ENCODE results near the gene CAPRIN2.

Gene CAPRIN2

DNA sequence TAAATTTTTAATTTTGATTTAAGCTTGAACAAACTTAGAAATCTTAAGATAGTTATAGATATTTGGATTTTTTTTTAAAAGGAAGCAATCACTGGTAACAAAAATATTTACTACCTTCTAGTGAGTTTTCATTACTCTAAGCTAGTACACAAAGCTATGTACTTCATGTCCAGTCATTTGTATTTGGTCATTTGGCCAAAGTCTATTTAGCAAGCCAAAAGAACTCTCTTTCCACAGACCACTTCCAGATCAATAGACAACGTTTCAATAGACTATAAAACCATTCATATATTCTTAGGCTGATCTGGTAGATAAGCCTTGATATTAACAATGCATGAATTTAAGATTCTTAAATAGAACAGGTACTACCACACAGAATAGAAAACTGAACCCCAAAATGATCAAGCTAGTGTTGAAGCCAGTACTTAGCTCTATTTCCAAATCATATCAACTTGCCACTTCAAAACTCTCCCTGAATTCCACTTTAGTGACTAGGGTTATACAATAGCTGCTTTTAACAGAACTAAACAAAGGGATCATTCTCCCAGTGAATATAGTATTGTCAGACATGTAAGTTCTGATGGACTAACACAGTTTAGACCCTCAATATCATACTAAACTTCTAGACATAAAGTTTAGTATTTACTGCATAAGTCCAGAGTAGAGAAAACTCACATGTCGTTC is 21.7 kb downstream of the CAPRIN2 start:
- Histone ChIP-seq H3F3A (ENCODE audit: insufficient read depth, low read length) (no peaks in the 10 kb centered on the region), H3K36me3 (replicated peaks; ENCODE audit: insufficient read depth, low read length) (no peaks in the 10 kb centered on the region), H3K9me3 (replicated peaks; ENCODE audit: insufficient read depth, low read length) (no peaks in the 10 kb centered on the region), H3K4me3 (ENCODE audit: low read length) (no peak overlapping the region), H3K27ac (ENCODE audit: low read length) (no peak overlapping the region), H3K9me2 (replicated peaks; ENCODE audit: insufficient read depth, low read length) (no peaks in the 10 kb centered on the region), H3K4me2 (ENCODE audit: low read depth, low read length) (no peak overlapping the region), H3K9ac (ENCODE audit: low read length) (no peak overlapping the region), H3K79me2 (ENCODE audit: low read length) (no peaks in the 10 kb centered on the region), H3K27me3 (replicated peaks; ENCODE audit: insufficient read depth, low read length) (no peaks in the 10 kb centered on the region), H3K4me1 (ENCODE audit: low read length) (no peaks in the 10 kb centered on the region), H2AFZ (ENCODE audit: low read length) (no peak overlapping the region), H4K20me1 (ENCODE audit: insufficient read depth, low read length) (no peaks in the 10 kb centered on the region)
- DNase-seq = no peak
- TF ChIP-seq CTCF (IDR thresholded peaks at IDR 0.05; ENCODE audit: low read length) (no peak), EZH2phosphoT487 (IDR thresholded peaks at IDR 0.05; ENCODE audit: low read length) (no peak), EZH2 (optimal IDR thresholded peaks at IDR 0.05; ENCODE audit: low read depth, low read length) (no peak)

- Histone ChIP-seq H3K4me3 (ENCODE audit: low read length) (no peak overlapping the region), H3K27me3 (replicated peaks; ENCODE audit: insufficient read depth, low read length) (no peaks in the 10 kb centered on the region), H3K27ac (ENCODE audit: low read length) (no peak overlapping the region), H3K4me2 (ENCODE audit: low read depth, low read length) (no peak overlapping the region), H3K9ac (ENCODE audit: low read length) (no peak overlapping the region), H3K9me2 (replicated peaks; ENCODE audit: insufficient read depth, low read length) (no peaks in the 10 kb centered on the region), H3F3A (ENCODE audit: insufficient read depth, low read length) (no peaks in the 10 kb centered on the region), H2AFZ (ENCODE audit: low read length) (no peak overlapping the region), H3K79me2 (ENCODE audit: low read length) (no peaks in the 10 kb centered on the region), H3K36me3 (replicated peaks; ENCODE audit: insufficient read depth, low read length) (no peaks in the 10 kb centered on the region), H3K9me3 (replicated peaks; ENCODE audit: insufficient read depth, low read length) (no peaks in the 10 kb centered on the region), H4K20me1 (ENCODE audit: insufficient read depth, low read length) (no peaks in the 10 kb centered on the region), H3K4me1 (ENCODE audit: low read length) (no peaks in the 10 kb centered on the region)
- no peak for DNase-seq
- TF ChIP-seq CTCF (IDR thresholded peaks at IDR 0.05; ENCODE audit: low read length) = no peak
- no peak for TF ChIP-seq EZH2 (optimal IDR thresholded peaks at IDR 0.05; ENCODE audit: low read depth, low read length)
- TF ChIP-seq EZH2phosphoT487 (IDR thresholded peaks at IDR 0.05; ENCODE audit: low read length) = no peak
These were observed 24.7 kb downstream of the CAPRIN2 start for GRCh38 chr12:30730011-30730410.

GRCh38 chr12:30729547-30729946 is 25.2 kb downstream of the CAPRIN2 start:
- H3K27me3 ChIP-seq (replicated peaks; ENCODE audit: insufficient read depth, low read length) = no peaks in the 10 kb centered on the region
- no peaks in the 10 kb centered on the region for H3K36me3 ChIP-seq (replicated peaks; ENCODE audit: insufficient read depth, low read length)
- no peak for DNase-seq
- no peak overlapping the region for H3K4me3 ChIP-seq (ENCODE audit: low read length)
- no peaks in the 10 kb centered on the region for H4K20me1 ChIP-seq (ENCODE audit: insufficient read depth, low read length)
- no peak overlapping the region for H3K4me2 ChIP-seq (ENCODE audit: low read depth, low read length)
- no peaks in the 10 kb centered on the region for H3K4me1 ChIP-seq (ENCODE audit: low read length)
- no peaks in the 10 kb centered on the region for H3K9me3 ChIP-seq (replicated peaks; ENCODE audit: insufficient read depth, low read length)
- no peaks in the 10 kb centered on the region for H3K9me2 ChIP-seq (replicated peaks; ENCODE audit: insufficient read depth, low read length)
- H3K27ac ChIP-seq (ENCODE audit: low read length) = no peak overlapping the region
- no peaks in the 10 kb centered on the region for H3F3A ChIP-seq (ENCODE audit: insufficient read depth, low read length)
- no peak overlapping the region for H3K9ac ChIP-seq (ENCODE audit: low read length)
- no peak for TF ChIP-seq CTCF (IDR thresholded peaks at IDR 0.05; ENCODE audit: low read length)
- no peak for TF ChIP-seq EZH2 (optimal IDR thresholded peaks at IDR 0.05; ENCODE audit: low read depth, low read length)
- no peak for TF ChIP-seq EZH2phosphoT487 (IDR thresholded peaks at IDR 0.05; ENCODE audit: low read length)
- no peaks in the 10 kb centered on the region for H3K79me2 ChIP-seq (ENCODE audit: low read length)
- H2AFZ ChIP-seq (ENCODE audit: low read length) = no peak overlapping the region
